Neural cell (in vitro differentiated cells): Measurements from ENCODE around the gene STXBP1. TPM values are rescaled to one million over a fixed set of nuclear protein-coding genes. Genes with fewer than 3 reads are reported as not detected.

ENCODE experiments used
- H2AFZ ChIP-seq: fragments of 200-600, 300-800 bp; sonication (generic), shearing (Covaris generic); 2 replicates; pipeline ENCODE4 v1.6.0; 2014; ENCODE audit warnings: low read depth, mild to moderate bottlenecking, antibody characterized with exemption, low read length, moderate library complexity
- H3F3A ChIP-seq: fragments of 200-600 bp; shearing (Covaris generic); 2 replicates; pipeline ENCODE4 v1.6.1; 2016; ENCODE audit warnings: mild to moderate bottlenecking, moderate library complexity, mixed read lengths, antibody characterized with exemption, low read length; ENCODE audit not compliant: insufficient read depth, poor library complexity, severe bottlenecking
- H3K27ac ChIP-seq: fragments of 200-600, 300-800 bp; sonication (generic), shearing (Covaris generic); 2 replicates; pipeline ENCODE4 v1.5.1; 2014; ENCODE audit warnings: mild to moderate bottlenecking, low read length, moderate library complexity
- H3K27me3 ChIP-seq: fragments of 300-800, 200-600 bp; sonication (generic), shearing (Covaris generic); 2 replicates; pipeline ENCODE4 v1.6.0; 2014; ENCODE audit warnings: mild to moderate bottlenecking, low read depth, low read length, moderate library complexity; ENCODE audit not compliant: insufficient read depth
- H3K36me3 ChIP-seq: fragments of 300-800, 200-600 bp; sonication (generic), shearing (Covaris generic); 2 replicates; pipeline ENCODE4 v1.5.1; 2014; ENCODE audit warnings: mild to moderate bottlenecking, antibody characterized with exemption, low read length, moderate library complexity; ENCODE audit not compliant: insufficient read depth
- H3K4me2 ChIP-seq: fragments of 300-800, 200-600 bp; sonication (generic), shearing (Covaris generic); 2 replicates; pipeline ENCODE4 v1.6.0; 2014; ENCODE audit warnings: mild to moderate bottlenecking, low read length
- H3K4me3 ChIP-seq: fragments of 300-800, 200-600 bp; sonication (generic), shearing (Covaris generic); 2 replicates; pipeline ENCODE4 v1.5.1; 2014; ENCODE audit warnings: mild to moderate bottlenecking, low read length, moderate library complexity
- H3K79me2 ChIP-seq: fragments of 200-600 bp; shearing (Covaris generic); replicated peaks from 2 replicates; pipeline ENCODE4 v1.6.0; 2014; ENCODE audit warnings: mild to moderate bottlenecking, low read length, moderate library complexity; ENCODE audit not compliant: insufficient read depth
- H3K9ac ChIP-seq: fragments of 300-800, 200-600 bp; sonication (generic), shearing (Covaris generic); 2 replicates; pipeline ENCODE4 v1.6.1; 2016; ENCODE audit warnings: mild to moderate bottlenecking, low read length, mixed read lengths
- H3K9me2 ChIP-seq: fragments of 200-600 bp; shearing (Covaris generic); 2 replicates; pipeline ENCODE4 v1.6.1; 2016; ENCODE audit warnings: mild to moderate bottlenecking, low read length, mixed read lengths; ENCODE audit not compliant: insufficient read depth
- H3K9me3 ChIP-seq: fragments of 200-600, 300-800 bp; sonication (generic), shearing (Covaris generic); 2 replicates; pipeline ENCODE4 v1.6.1; 2016; ENCODE audit warnings: mild to moderate bottlenecking, mixed run types, low read length, moderate library complexity, mixed read lengths
- H4K20me1 ChIP-seq: fragments of 200-600 bp; shearing (Covaris generic); 2 replicates; pipeline ENCODE4 v1.6.1; 2016; ENCODE audit warnings: mild to moderate bottlenecking, mixed run types; ENCODE audit not compliant: insufficient read depth
- CTCF ChIP-seq: fragments of 450-650 bp; IDR thresholded peaks from 2 replicates; pipeline ENCODE4 v1.5.1; 2014; ENCODE audit warnings: antibody characterized with exemption, mild to moderate bottlenecking, moderate library complexity; ENCODE audit not compliant: poor library complexity, severe bottlenecking
- EP300 ChIP-seq: fragments of 450-650 bp; conservative IDR thresholded peaks from 2 replicates; pipeline ENCODE4 v1.6.1; 2014; ENCODE audit warnings: antibody characterized with exemption, mild to moderate bottlenecking, moderate library complexity; ENCODE audit not compliant: poor library complexity, severe bottlenecking
- EZH2 ChIP-seq: fragments of 200-600, 300-800 bp; shearing (Covaris generic), sonication (generic); IDR thresholded peaks from 2 replicates; pipeline ENCODE4 v1.6.1; 2014; ENCODE audit warnings: antibody characterized with exemption, low read length, borderline replicate concordance, mild to moderate bottlenecking; ENCODE audit not compliant: insufficient read depth, poor library complexity, severe bottlenecking
- MXI1 ChIP-seq: fragments of 450-650 bp; conservative IDR thresholded peaks from 2 replicates; pipeline ENCODE4 v1.6.1; 2014; ENCODE audit warnings: antibody characterized with exemption, mild to moderate bottlenecking; ENCODE audit not compliant: poor library complexity, severe bottlenecking
- POLR2AphosphoS5 ChIP-seq: IDR thresholded peaks from 2 replicates; pipeline ENCODE4 v1.6.1; 2012
- RAD21 ChIP-seq: fragments of 450-650 bp; conservative IDR thresholded peaks from 2 replicates; pipeline ENCODE4 v1.6.1; 2014; ENCODE audit warnings: antibody characterized with exemption, mild to moderate bottlenecking, moderate library complexity
- REST ChIP-seq: IDR thresholded peaks from 2 replicates; pipeline ENCODE4 v1.6.1; 2012; ENCODE audit warnings: borderline replicate concordance
- SMC3 ChIP-seq: fragments of 450-650 bp; conservative IDR thresholded peaks from 2 replicates; pipeline ENCODE4 v1.6.1; 2014; ENCODE audit warnings: antibody characterized with exemption, mild to moderate bottlenecking, moderate library complexity; ENCODE audit not compliant: poor library complexity
- TAF1 ChIP-seq: IDR thresholded peaks from 2 replicates; pipeline ENCODE4 v1.6.1; 2012; ENCODE audit warnings: low read depth
- polyA plus RNA-seq: library from polyadenylated mRNA; depleted of rRNA; stranded (reverse); fragments of >200 nt; gene quantifications from 2 replicates; pipeline ENCODE4 v1.2.3, GENCODE V29; 2014

Gene STXBP1
- polyA plus RNA-seq, 1 donor from 2014 or later: 42.5 TPM

DNA sequence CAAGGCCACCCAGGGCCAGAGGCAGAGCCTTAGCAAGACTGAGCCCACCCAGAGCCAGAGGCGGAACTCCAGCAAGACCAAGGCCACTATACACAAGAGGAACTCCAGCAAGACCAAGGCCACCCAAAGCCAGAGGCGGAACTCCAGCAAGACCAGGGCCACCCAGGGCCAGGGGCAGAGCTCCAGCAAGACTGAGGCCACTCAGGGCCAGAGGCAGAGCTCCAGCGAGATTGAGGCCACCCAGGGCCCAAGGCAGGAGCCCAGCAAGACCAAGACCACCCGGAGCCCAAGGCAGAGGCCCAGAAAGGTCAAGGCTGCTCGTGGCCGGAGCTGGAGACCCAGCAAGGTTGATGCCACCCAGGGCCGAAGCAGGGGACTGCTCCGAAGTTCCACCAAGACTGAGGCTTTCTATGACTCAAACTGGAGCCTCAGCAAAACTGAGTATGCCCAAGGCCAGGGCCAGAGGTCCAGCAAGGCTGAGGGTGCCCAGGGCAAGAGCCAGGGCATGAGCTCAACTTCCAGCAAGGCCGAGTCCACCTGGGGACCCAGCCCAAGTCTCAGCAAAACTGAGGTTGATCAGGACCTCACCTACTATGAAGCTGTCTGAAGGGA is 118.8 kb downstream of the STXBP1 start:
- no peaks in the 10 kb centered on the region for H3K9me3 ChIP-seq
- H2AFZ ChIP-seq: no peak overlapping the region
- TF ChIP-seq CTCF: no peak
- no peak for TF ChIP-seq EZH2
- TF ChIP-seq TAF1: no peak
- no peak for TF ChIP-seq EP300
- no peak for TF ChIP-seq MXI1
- no peak for TF ChIP-seq SMC3
- TF ChIP-seq REST: no peak
- TF ChIP-seq POLR2AphosphoS5: no peak
- no peak for TF ChIP-seq RAD21
- no peak overlapping the region for H3K4me2 ChIP-seq
- no peaks in the 10 kb centered on the region for H3K36me3 ChIP-seq
- H3K79me2 ChIP-seq: peaks cover 3% of the 10 kb centered on the region
- H3K9ac ChIP-seq: no peak overlapping the region
- no peaks in the 10 kb centered on the region for H3K27me3 ChIP-seq
- H3K4me3 ChIP-seq: no peak overlapping the region
- H3K27ac ChIP-seq: no peak overlapping the region
- no peaks in the 10 kb centered on the region for H3F3A ChIP-seq
- no peaks in the 10 kb centered on the region for H3K9me2 ChIP-seq
- no peaks in the 10 kb centered on the region for H4K20me1 ChIP-seq

GRCh38 chr9:127731938-127732337 is 119.9 kb downstream of the STXBP1 start:
- Histone ChIP-seq H3K27ac (no peak overlapping the region), H4K20me1 (no peaks in the 10 kb centered on the region)
- TF ChIP-seq EP300: no peak
- TF ChIP-seq RAD21: no peak
- no peak for TF ChIP-seq MXI1
- no peak for TF ChIP-seq POLR2AphosphoS5
- TF ChIP-seq TAF1: no peak
- no peak for TF ChIP-seq REST
- no peak for TF ChIP-seq SMC3
- no peak for TF ChIP-seq CTCF
- TF ChIP-seq EZH2: no peak

More at GRCh38 chr9:127731938-127732337, 119.9 kb downstream of the STXBP1 start:
- Histone ChIP-seq H3K79me2 (peaks cover 3% of the 10 kb centered on the region), H3K9ac (no peak overlapping the region), H3K36me3 (no peaks in the 10 kb centered on the region), H3K9me2 (no peaks in the 10 kb centered on the region), H3K4me2 (no peak overlapping the region), H3K9me3 (no peaks in the 10 kb centered on the region), H3K27me3 (no peaks in the 10 kb centered on the region), H3F3A (no peaks in the 10 kb centered on the region), H3K4me3 (no peak overlapping the region), H2AFZ (no peak overlapping the region)
